ENCODE data around the gene STAC3.

DNA sequence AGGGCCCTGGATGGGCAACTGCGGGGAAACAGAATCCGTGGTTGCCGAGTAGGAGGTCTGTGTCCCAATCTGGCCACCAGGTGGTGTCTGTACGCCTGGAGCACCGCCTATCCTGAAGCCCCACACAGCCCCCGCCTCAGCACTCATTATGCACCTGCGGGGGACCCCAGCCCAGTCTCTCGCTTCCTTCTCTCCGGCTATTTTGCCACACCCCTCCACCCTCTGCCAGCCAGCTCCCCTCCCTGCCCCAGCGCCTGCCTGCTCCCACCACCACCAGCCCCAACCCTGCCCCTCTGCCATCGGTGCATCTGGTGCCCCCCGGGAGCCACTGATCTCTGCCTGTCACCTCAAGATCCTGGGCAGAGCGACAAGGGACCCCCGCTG lies 36.6 kb downstream of the STAC3 start:
- TF ChIP-seq, protein P1, sequence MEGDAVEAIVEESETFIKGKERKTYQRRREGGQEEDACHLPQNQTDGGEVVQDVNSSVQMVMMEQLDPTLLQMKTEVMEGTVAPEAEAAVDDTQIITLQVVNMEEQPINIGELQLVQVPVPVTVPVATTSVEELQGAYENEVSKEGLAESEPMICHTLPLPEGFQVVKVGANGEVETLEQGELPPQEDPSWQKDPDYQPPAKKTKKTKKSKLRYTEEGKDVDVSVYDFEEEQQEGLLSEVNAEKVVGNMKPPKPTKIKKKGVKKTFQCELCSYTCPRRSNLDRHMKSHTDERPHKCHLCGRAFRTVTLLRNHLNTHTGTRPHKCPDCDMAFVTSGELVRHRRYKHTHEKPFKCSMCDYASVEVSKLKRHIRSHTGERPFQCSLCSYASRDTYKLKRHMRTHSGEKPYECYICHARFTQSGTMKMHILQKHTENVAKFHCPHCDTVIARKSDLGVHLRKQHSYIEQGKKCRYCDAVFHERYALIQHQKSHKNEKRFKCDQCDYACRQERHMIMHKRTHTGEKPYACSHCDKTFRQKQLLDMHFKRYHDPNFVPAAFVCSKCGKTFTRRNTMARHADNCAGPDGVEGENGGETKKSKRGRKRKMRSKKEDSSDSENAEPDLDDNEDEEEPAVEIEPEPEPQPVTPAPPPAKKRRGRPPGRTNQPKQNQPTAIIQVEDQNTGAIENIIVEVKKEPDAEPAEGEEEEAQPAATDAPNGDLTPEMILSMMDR (IDR thresholded peaks at IDR 0.05; ENCODE audit: low read length), result peak; percentile 75
- TF ChIP-seq EZH2 (optimal IDR thresholded peaks at IDR 0.05; ENCODE audit: low read depth, low read length), result no peak
- no peak for TF ChIP-seq EZH2phosphoT487 (IDR thresholded peaks at IDR 0.05; ENCODE audit: low read length)

Data from MM.1S (cell line).